ENCODE measurements around the gene CFAP97.

DNA sequence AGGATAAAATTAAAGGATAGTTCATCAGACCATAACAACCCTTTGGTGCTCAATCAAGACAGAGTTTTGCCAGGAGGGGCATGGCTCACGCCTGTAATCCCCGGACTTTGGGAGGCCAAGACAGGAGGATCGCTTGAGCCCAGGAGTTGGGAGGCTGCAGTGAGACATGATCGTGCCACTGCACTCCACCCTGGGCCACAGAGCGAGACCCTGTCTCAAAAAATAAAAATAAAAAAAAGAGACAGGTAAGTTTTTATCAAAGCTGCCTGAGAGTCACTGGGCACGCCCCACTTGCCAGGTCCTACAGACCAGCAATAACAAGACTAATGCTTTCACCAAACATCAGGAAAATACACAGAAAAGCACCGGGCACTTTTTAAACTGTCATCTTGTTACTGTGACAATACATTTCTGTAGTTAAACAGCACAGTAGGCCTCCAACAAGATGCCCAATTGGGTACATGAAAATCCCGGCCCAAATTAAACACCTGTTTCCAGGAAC lies 765 bp downstream of the CFAP97 start:
- TF ChIP-seq EZH2 (IDR thresholded peaks at IDR 0.05), result no peak
- no peak for TF ChIP-seq POLR2AphosphoS5 (IDR thresholded peaks at IDR 0.05; ENCODE audit: borderline replicate concordance, low read depth, low read length)
- no peak for TF ChIP-seq FOXP2 (optimal IDR thresholded peaks at IDR 0.05; ENCODE audit: control extremely low read depth, extremely low read length, insufficient read depth)
